ENCODE data around the gene ESR1. TPM values are rescaled to one million over a fixed set of nuclear protein-coding genes. Genes with fewer than 3 reads are reported as not detected.

Gene ESR1
- polyA plus RNA-seq, result 0.63 TPM
- long read RNA-seq, donor 1, result 0 reads
- long read RNA-seq, donor 2, result 0 reads
- long read RNA-seq, donor 3, result 0 reads
- long read RNA-seq, donor 4, result 0 reads
- long read RNA-seq, donor 5, result 0 reads
- long read RNA-seq, donor 6, result 0 reads
- long read RNA-seq, donor 7, result 0 reads
- long read RNA-seq, donor 8, result 0 reads
- long read RNA-seq, donor 9, result 0 reads
- long read RNA-seq, donor 10, result 0 reads
- long read RNA-seq, donor 11, result 0 reads

DNA sequence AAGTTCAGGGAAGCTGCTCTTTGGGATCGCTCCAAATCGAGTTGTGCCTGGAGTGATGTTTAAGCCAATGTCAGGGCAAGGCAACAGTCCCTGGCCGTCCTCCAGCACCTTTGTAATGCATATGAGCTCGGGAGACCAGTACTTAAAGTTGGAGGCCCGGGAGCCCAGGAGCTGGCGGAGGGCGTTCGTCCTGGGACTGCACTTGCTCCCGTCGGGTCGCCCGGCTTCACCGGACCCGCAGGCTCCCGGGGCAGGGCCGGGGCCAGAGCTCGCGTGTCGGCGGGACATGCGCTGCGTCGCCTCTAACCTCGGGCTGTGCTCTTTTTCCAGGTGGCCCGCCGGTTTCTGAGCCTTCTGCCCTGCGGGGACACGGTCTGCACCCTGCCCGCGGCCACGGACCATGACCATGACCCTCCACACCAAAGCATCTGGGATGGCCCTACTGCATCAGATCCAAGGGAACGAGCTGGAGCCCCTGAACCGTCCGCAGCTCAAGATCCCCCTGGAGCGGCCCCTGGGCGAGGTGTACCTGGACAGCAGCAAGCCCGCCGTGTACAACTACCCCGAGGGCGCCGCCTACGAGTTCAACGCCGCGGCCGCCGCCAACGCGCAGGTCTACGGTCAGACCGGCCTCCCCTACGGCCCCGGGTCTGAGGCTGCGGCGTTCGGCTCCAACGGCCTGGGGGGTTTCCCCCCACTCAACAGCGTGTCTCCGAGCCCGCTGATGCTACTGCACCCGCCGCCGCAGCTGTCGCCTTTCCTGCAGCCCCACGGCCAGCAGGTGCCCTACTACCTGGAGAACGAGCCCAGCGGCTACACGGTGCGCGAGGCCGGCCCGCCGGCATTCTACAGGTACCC is at the start of gene ESR1:
Gene ESR1, plus strand, starts transcription at position 170 of the 858 bp plus-strand sequence. Its CDS starts 231 bp downstream, at position 401.
- Histone ChIP-seq H3K4me1 (ENCODE audit: control insufficient read depth, insufficient read depth, low read length) (no peaks in the 10 kb centered on the region), H3K27ac (ENCODE audit: low read length) (no peak within 1 kb of the TSS), H3K9me3 (ENCODE audit: control insufficient read depth, low read depth, low read length) (no peaks in the 10 kb centered on the region), H3K4me3 (ENCODE audit: low read length) (no peak within 1 kb of the TSS), H3K27me3 (ENCODE audit: control insufficient read depth, insufficient read depth, low read length) (peaks cover 51% of the 10 kb centered on the region), H3K36me3 (ENCODE audit: control insufficient read depth, insufficient read depth, low read length) (no peaks in the 10 kb centered on the region)
- DNase-seq, result peak in 1 of 2 donors; percentile 1
- no CpG with 5 or more reads among the region's 73 CpGs for WGBS (ENCODE audit: insufficient coverage, low lambda C conversion rate)

GRCh38 chr6:151760486-151760885 is 47.0 kb upstream of the ESR1 start:
- Histone ChIP-seq H3K4me1 (ENCODE audit: control insufficient read depth, insufficient read depth, low read length) (no peaks in the 10 kb centered on the region), H3K4me3 (ENCODE audit: low read length) (no peak overlapping the region), H3K27ac (ENCODE audit: low read length) (no peak overlapping the region), H3K9me3 (ENCODE audit: control insufficient read depth, low read depth, low read length) (no peaks in the 10 kb centered on the region), H3K36me3 (ENCODE audit: control insufficient read depth, insufficient read depth, low read length) (no peaks in the 10 kb centered on the region), H3K27me3 (ENCODE audit: control insufficient read depth, insufficient read depth, low read length) (no peaks in the 10 kb centered on the region)
- no peak for DNase-seq
- WGBS (ENCODE audit: insufficient coverage, low lambda C conversion rate), result 67% methylated on average over 1 of the region's 7 CpGs

DNA sequence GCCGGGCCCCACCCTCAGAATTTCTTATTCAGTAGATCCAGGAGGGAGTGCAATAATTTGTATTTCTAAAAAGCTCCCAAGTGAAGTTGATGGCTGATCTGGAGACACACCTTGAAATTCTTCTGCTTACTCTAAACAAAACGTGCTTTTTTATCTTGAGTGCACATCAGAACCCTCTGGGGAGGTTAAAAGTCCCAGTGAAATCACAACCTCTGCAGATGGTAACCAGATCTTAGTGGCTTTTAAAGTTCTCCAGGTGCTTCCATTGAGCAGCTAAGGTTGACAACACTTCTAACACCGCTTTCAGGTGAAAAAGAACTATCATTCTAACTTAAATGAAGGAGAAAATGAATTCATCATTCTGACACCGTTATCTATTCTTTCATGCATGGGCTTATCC is 45.6 kb upstream of the ESR1 start:
- 100% methylated on average over 1 of the region's 4 CpGs for WGBS (ENCODE audit: insufficient coverage, low lambda C conversion rate)
- no peak overlapping the region for H3K4me3 ChIP-seq (ENCODE audit: low read length)

DNA sequence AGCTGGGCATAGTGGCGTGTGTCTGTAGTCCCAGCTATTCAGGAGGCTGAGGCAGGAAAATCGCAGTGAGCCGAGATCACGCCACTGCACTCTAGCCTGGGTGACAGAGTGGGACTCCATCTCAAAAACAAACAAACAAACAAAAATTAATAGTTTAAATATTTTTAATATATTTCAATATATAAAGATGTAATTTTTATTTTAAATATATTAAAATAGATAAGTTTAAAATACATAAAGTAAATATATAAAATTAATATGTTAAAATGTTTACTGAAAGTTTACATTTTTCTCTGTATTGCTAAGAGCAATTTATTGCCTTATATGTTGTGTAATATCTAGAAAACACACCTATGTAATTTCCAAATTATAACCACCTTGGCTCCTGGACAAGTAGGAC is 44.7 kb upstream of the ESR1 start:
- no peak overlapping the region for H3K27ac ChIP-seq (ENCODE audit: low read length)
- WGBS (ENCODE audit: insufficient coverage, low lambda C conversion rate), result no CpG with 5 or more reads among the region's 4 CpGs
- no peaks in the 10 kb centered on the region for H3K9me3 ChIP-seq (ENCODE audit: control insufficient read depth, low read depth, low read length)
- H3K4me1 ChIP-seq (ENCODE audit: control insufficient read depth, insufficient read depth, low read length), result no peaks in the 10 kb centered on the region
- no peaks in the 10 kb centered on the region for H3K27me3 ChIP-seq (ENCODE audit: control insufficient read depth, insufficient read depth, low read length)
- H3K36me3 ChIP-seq (ENCODE audit: control insufficient read depth, insufficient read depth, low read length), result no peaks in the 10 kb centered on the region
- no peak for DNase-seq
- no peak overlapping the region for H3K4me3 ChIP-seq (ENCODE audit: low read length)

More for the DNA sequence above, 45.6 kb upstream of the ESR1 start:
- no peak for DNase-seq
- H3K9me3 ChIP-seq (ENCODE audit: control insufficient read depth, low read depth, low read length), result no peaks in the 10 kb centered on the region
- H3K4me1 ChIP-seq (ENCODE audit: control insufficient read depth, insufficient read depth, low read length), result no peaks in the 10 kb centered on the region
- H3K36me3 ChIP-seq (ENCODE audit: control insufficient read depth, insufficient read depth, low read length), result no peaks in the 10 kb centered on the region
- H3K27me3 ChIP-seq (ENCODE audit: control insufficient read depth, insufficient read depth, low read length), result no peaks in the 10 kb centered on the region
- H3K27ac ChIP-seq (ENCODE audit: low read length), result no peak overlapping the region

DNA sequence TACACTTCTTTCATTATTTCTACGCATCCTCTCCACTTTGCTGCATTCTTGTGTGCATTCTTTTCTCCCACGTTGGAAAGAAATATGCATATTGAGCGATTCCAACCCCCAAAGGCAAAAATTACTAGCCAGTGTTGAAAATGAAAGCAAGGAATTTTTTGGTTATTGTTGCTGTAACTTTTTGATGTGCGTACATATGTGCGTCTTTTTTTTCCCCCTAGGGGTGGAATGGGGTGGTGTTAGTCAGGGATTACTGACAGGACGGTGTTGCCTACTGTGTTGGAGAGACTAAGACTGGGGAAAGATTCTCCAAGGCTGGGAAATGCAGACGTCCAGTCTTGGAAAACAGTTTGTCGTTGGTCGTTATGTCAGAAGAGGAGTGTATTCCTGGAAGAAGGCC is 44.2 kb upstream of the ESR1 start:
- no peaks in the 10 kb centered on the region for H3K27me3 ChIP-seq (ENCODE audit: control insufficient read depth, insufficient read depth, low read length)
- no peak overlapping the region for H3K27ac ChIP-seq (ENCODE audit: low read length)
- no peak overlapping the region for H3K4me3 ChIP-seq (ENCODE audit: low read length)
- H3K36me3 ChIP-seq (ENCODE audit: control insufficient read depth, insufficient read depth, low read length), result no peaks in the 10 kb centered on the region
- no peak for DNase-seq
- 96% methylated on average over 3 of the region's 9 CpGs for WGBS (ENCODE audit: insufficient coverage, low lambda C conversion rate)
- H3K4me1 ChIP-seq (ENCODE audit: control insufficient read depth, insufficient read depth, low read length), result no peaks in the 10 kb centered on the region
- no peaks in the 10 kb centered on the region for H3K9me3 ChIP-seq (ENCODE audit: control insufficient read depth, low read depth, low read length)

- H3K27me3 ChIP-seq (ENCODE audit: control insufficient read depth, insufficient read depth, low read length), result no peaks in the 10 kb centered on the region
- no peaks in the 10 kb centered on the region for H3K9me3 ChIP-seq (ENCODE audit: control insufficient read depth, low read depth, low read length)
- H3K36me3 ChIP-seq (ENCODE audit: control insufficient read depth, insufficient read depth, low read length), result no peaks in the 10 kb centered on the region
- H3K4me3 ChIP-seq (ENCODE audit: low read length), result no peak overlapping the region
- 0% methylated on average over 2 of the region's 20 CpGs for WGBS (ENCODE audit: insufficient coverage, low lambda C conversion rate)
- peak; percentile 4 to 44 for DNase-seq
- H3K4me1 ChIP-seq (ENCODE audit: control insufficient read depth, insufficient read depth, low read length), result no peaks in the 10 kb centered on the region
- no peak overlapping the region for H3K27ac ChIP-seq (ENCODE audit: low read length)
Observed at GRCh38 chr6:151763938-151764680, 43.4 kb upstream of the ESR1 start.

DNA sequence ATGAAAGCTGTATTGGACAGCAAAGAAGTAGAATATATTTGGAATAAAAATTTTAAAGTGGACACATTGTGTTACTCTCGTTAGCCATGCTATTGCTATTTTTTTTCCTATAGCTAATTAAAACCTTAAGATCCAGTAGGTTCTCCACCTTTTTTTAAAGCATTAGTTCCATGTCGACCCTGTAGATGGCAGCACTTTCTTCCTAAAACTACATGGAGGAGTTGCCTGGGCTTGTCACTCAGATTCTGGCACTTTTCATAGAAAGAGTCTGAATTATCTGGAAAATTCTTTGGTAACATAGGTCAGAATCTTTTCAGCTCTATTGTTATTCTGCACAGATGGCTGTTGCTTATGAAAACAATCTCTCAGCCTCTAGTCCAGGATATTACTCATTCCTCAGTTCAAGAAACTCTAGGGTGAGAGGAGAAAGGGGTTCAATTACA is 42.0 kb upstream of the ESR1 start:
- H3K27me3 ChIP-seq (ENCODE audit: control insufficient read depth, insufficient read depth, low read length), result no peaks in the 10 kb centered on the region
- WGBS (ENCODE audit: insufficient coverage, low lambda C conversion rate), result no CpG with 5 or more reads among the region's 2 CpGs
- H3K4me3 ChIP-seq (ENCODE audit: low read length), result no peak overlapping the region
- DNase-seq, result peak; percentile 17 to 33
- H3K36me3 ChIP-seq (ENCODE audit: control insufficient read depth, insufficient read depth, low read length), result no peaks in the 10 kb centered on the region
- H3K27ac ChIP-seq (ENCODE audit: low read length), result no peak overlapping the region
- H3K4me1 ChIP-seq (ENCODE audit: control insufficient read depth, insufficient read depth, low read length), result no peaks in the 10 kb centered on the region
- no peaks in the 10 kb centered on the region for H3K9me3 ChIP-seq (ENCODE audit: control insufficient read depth, low read depth, low read length)

- WGBS (ENCODE audit: insufficient coverage, low lambda C conversion rate), result 100% methylated on average over 1 of the region's 1 CpG
- no peak overlapping the region for H3K4me3 ChIP-seq (ENCODE audit: low read length)
- H3K27me3 ChIP-seq (ENCODE audit: control insufficient read depth, insufficient read depth, low read length), result peaks cover 2% of the 10 kb centered on the region
- no peak for DNase-seq
- H3K9me3 ChIP-seq (ENCODE audit: control insufficient read depth, low read depth, low read length), result no peaks in the 10 kb centered on the region
- H3K27ac ChIP-seq (ENCODE audit: low read length), result no peak overlapping the region
- H3K4me1 ChIP-seq (ENCODE audit: control insufficient read depth, insufficient read depth, low read length), result no peaks in the 10 kb centered on the region
- no peaks in the 10 kb centered on the region for H3K36me3 ChIP-seq (ENCODE audit: control insufficient read depth, insufficient read depth, low read length)
Observed at GRCh38 chr6:151772446-151772845, 35.0 kb upstream of the ESR1 start.

DNA sequence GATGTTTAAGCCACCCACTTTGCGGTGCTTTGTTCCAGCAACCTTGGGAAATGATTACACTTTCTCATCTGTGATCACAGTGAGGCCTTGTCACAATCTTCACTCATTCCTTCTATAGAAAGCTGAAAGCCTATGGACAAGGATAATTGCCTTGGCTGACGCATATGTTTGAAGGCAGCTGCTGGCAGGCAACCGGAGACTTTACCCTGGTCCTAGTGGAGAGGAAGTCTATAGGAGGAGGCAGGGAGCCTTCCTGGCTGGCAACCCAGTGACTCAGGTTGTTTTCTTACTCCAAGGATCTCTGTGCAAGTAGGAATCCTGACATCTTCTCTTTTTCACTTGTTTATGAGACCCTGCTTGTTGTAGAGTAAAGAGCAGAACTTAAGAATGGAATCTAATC is 34.1 kb upstream of the ESR1 start:
- Histone ChIP-seq H3K27ac (ENCODE audit: low read length) (no peak overlapping the region), H3K4me3 (ENCODE audit: low read length) (no peak overlapping the region), H3K36me3 (ENCODE audit: control insufficient read depth, insufficient read depth, low read length) (no peaks in the 10 kb centered on the region), H3K9me3 (ENCODE audit: control insufficient read depth, low read depth, low read length) (no peaks in the 10 kb centered on the region), H3K4me1 (ENCODE audit: control insufficient read depth, insufficient read depth, low read length) (no peaks in the 10 kb centered on the region), H3K27me3 (ENCODE audit: control insufficient read depth, insufficient read depth, low read length) (peaks cover 2% of the 10 kb centered on the region)
- no CpG with 5 or more reads among the region's 3 CpGs for WGBS (ENCODE audit: insufficient coverage, low lambda C conversion rate)
- DNase-seq, result no peak

DNA sequence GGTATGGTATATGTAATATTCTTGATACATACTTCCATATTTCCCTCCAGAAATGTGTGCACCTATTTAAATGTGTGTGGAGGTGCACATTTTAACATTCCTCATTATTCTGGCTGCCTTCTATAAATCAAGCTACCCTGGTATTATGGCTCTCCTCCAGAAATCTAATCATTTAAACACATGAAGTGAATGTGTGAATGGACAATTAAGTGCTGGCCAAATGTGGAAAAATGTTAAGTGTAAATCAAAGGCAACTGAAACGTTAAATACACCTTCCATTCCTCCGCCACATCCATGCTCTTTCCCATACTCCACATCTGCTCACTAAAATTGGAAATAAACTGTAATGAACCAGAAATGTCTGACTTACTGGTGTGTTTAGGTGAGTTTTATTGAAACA is 24.9 kb upstream of the ESR1 start:
- WGBS (ENCODE audit: insufficient coverage, low lambda C conversion rate), result no CpG with 5 or more reads among the region's 2 CpGs
- H3K4me1 ChIP-seq (ENCODE audit: control insufficient read depth, insufficient read depth, low read length), result no peaks in the 10 kb centered on the region
- H3K9me3 ChIP-seq (ENCODE audit: control insufficient read depth, low read depth, low read length), result no peaks in the 10 kb centered on the region
- no peaks in the 10 kb centered on the region for H3K36me3 ChIP-seq (ENCODE audit: control insufficient read depth, insufficient read depth, low read length)
- H3K27me3 ChIP-seq (ENCODE audit: control insufficient read depth, insufficient read depth, low read length), result no peaks in the 10 kb centered on the region
- no peak overlapping the region for H3K27ac ChIP-seq (ENCODE audit: low read length)
- no peak overlapping the region for H3K4me3 ChIP-seq (ENCODE audit: low read length)
- DNase-seq, result no peak
